Mucosa of descending colon (tissue), 3 donors: ENCODE measurements around the gene NRG2. TPM values are rescaled to one million over a fixed set of nuclear protein-coding genes. Genes with fewer than 3 reads are reported as not detected.

ENCODE experiments used
- ATAC-seq: fragments of 200-7000 bp; cut with Tn5 transposase; one replicate; pipeline ENCODE4 v1.9.1; 2020; ENCODE audit warnings: mild to moderate bottlenecking, moderate library complexity
- DNase-seq, 3 donors: peaks; one replicate each; pipeline ENCODE4 v3.0.0-alpha.2; 2020
- H3K36me3 ChIP-seq: fragments of 200-600 bp; one replicate; pipeline ENCODE4 v1.8.0; 2021; ENCODE audit warnings: low read depth, mild to moderate bottlenecking
- H3K4me1 ChIP-seq: fragments of 200-600 bp; one replicate; pipeline ENCODE4 v1.8.0; 2021; ENCODE audit warnings: low read depth, mild to moderate bottlenecking
- H3K4me3 ChIP-seq: fragments of 200-600 bp; one replicate; pipeline ENCODE4 v1.8.0; 2021; ENCODE audit warnings: mild to moderate bottlenecking
- H3K9me3 ChIP-seq: fragments of 200-600 bp; one replicate; pipeline ENCODE4 v1.8.0; 2021; ENCODE audit warnings: mild to moderate bottlenecking
- CTCF ChIP-seq: fragments of 200-600 bp; IDR thresholded peaks from one replicate; pipeline ENCODE4 v1.8.0; 2022; ENCODE audit warnings: antibody characterized with exemption, mild to moderate bottlenecking
- intact Hi-C, 2 donors: fragments of 100-400 bp; cut with DNase I in 1 of 2; cut with micrococcal nuclease in 1 of 2; formaldehyde crosslinking; loops; one replicate each; pipeline versions ENCODE4 v1.11.0 to v1.11.1; 2022; cut with DNase I, micrococcal nuclease
- total RNA-seq, 3 donors: library from RNA; stranded (reverse); fragmentation: NEBNext Ultra II Directional in 2 of 3; extraction: Animal tissue kit (Norgen Biotek cat#: 25700) in 2 of 3; gene quantifications; one replicate each; pipeline versions ENCODE4 v1.2.1 to v1.2.4, GENCODE V29; 2021 to 2023
- donor health status: DM: no; HTN: no; CAD: no; lungs with moderate emphysema.
- donor health status: DM: no; HTN: no; CAD: no.
- donor health status: DM: no; HTN: yes; CAD: no.

Gene NRG2
- total RNA-seq, 3 donors from 2014 or later = 0.52 to 7.3 (median 0.89) TPM

- no peak for TF ChIP-seq CTCF
- Histone ChIP-seq H3K36me3 (no peaks in the 10 kb centered on the region), H3K4me1 (no peaks in the 10 kb centered on the region), H3K4me3 (no peak overlapping the region), H3K9me3 (no peaks in the 10 kb centered on the region)
- intact Hi-C loops = no loop called here
- DNase-seq = no peak
- ATAC-seq = no peak
These were observed 25.0 kb downstream of the NRG2 start for GRCh38 chr5:140018096-140018481.

- intact Hi-C loops = no loop called here
- no peaks in the 10 kb centered on the region for H3K9me3 ChIP-seq
- DNase-seq (no peak), ATAC-seq (no peak)
- TF ChIP-seq CTCF = no peak
- H3K4me3 ChIP-seq = no peak overlapping the region
- no peaks in the 10 kb centered on the region for H3K36me3 ChIP-seq
- no peaks in the 10 kb centered on the region for H3K4me1 ChIP-seq
These were observed 25.6 kb downstream of the NRG2 start for GRCh38 chr5:140017397-140018095.

GRCh38 chr5:140015706-140016105 is 27.4 kb downstream of the NRG2 start:
- Histone ChIP-seq H3K9me3 (no peaks in the 10 kb centered on the region), H3K4me3 (no peak overlapping the region), H3K36me3 (no peaks in the 10 kb centered on the region), H3K4me1 (no peaks in the 10 kb centered on the region)
- no peak for ATAC-seq
- no peak for DNase-seq
- intact Hi-C loops = no loop called here
- TF ChIP-seq CTCF = no peak

GRCh38 chr5:140014751-140015150 is 28.3 kb downstream of the NRG2 start:
- no peak for TF ChIP-seq CTCF
- no peaks in the 10 kb centered on the region for H3K9me3 ChIP-seq
- intact Hi-C loops = no loop called here
- no peak overlapping the region for H3K4me3 ChIP-seq
- H3K36me3 ChIP-seq = no peaks in the 10 kb centered on the region
- DNase-seq (no peak), ATAC-seq (no peak)
- H3K4me1 ChIP-seq = no peaks in the 10 kb centered on the region

GRCh38 chr5:140013536-140013935 is 29.6 kb downstream of the NRG2 start:
- Histone ChIP-seq H3K36me3 (no peaks in the 10 kb centered on the region), H3K4me3 (no peak overlapping the region), H3K9me3 (no peaks in the 10 kb centered on the region), H3K4me1 (no peaks in the 10 kb centered on the region)
- ATAC-seq (no peak), DNase-seq (no peak)
- TF ChIP-seq CTCF = no peak
- intact Hi-C loops = no loop called here

- Histone ChIP-seq H3K4me1 (no peaks in the 10 kb centered on the region), H3K36me3 (no peaks in the 10 kb centered on the region), H3K4me3 (no peak overlapping the region), H3K9me3 (no peaks in the 10 kb centered on the region)
- no peak for ATAC-seq
- no peak for TF ChIP-seq CTCF
- no peak for DNase-seq
- intact Hi-C loops = no loop called here
These were observed 30.7 kb downstream of the NRG2 start for GRCh38 chr5:140012443-140012842.
